GM12878 (cell line): ENCODE data around the gene TET2. TPM values are rescaled to one million over a fixed set of nuclear protein-coding genes. Genes with fewer than 3 reads are reported as not detected.

ENCODE experiments used
- ATAC-seq: fragments of 200-7000 bp; cut with Tn5 transposase; 3 replicates; pipeline ENCODE4 v1.9.1; 2020; ENCODE audit warnings: mild to moderate bottlenecking, moderate library complexity
- BruUV-seq: library from RNA; stranded (reverse); fragments of 400-500 nt; replicated peaks from 2 replicates; lab custom pipeline; 2021; lab: Mats Ljungman, UMichigan
- CTCF ChIA-PET: fragments of 300-600 bp; sonication (Branson Sonifier 250); formaldehyde crosslinking; extraction: SDS; loops from one replicate; lab custom pipeline; 2021; ENCODE audit warnings: inconsistent platforms; lab: Yijun Ruan, JAX
- POLR2A ChIA-PET: fragments of 350-600 bp; formaldehyde crosslinking; extraction: SDS; loops from one replicate; lab custom pipeline; 2021; ENCODE audit warnings: inconsistent platforms; lab: Charles Lee
- RAD21 ChIA-PET: fragments of 300-600 bp; sonication (Branson Sonifier 250); formaldehyde crosslinking; loops from one replicate; lab custom pipeline; 2023; ENCODE audit warnings: antibody characterized with exemption; ENCODE audit not compliant: unreplicated experiment; lab: Charles Lee
- SMC1A ChIA-PET: fragments of 300-600 bp; sonication (Branson Sonifier 250); formaldehyde crosslinking; loops from one replicate; lab custom pipeline; 2023; ENCODE audit not compliant: unreplicated experiment, uncharacterized antibody; lab: Charles Lee
- DNase-seq: peaks from one replicate; pipeline ENCODE4 v3.0.0-alpha.2; 2011; ENCODE audit warnings: low read depth, low spot score
- FAIRE-seq: peaks from 3 replicates; lab custom pipeline; 2011; peaks lifted over from hg19 to GRCh38; lab: Jason Lieb, UNC
- H2AFZ ChIP-seq: 2 replicates; pipeline ENCODE4 v1.6.0; 2011; ENCODE audit warnings: low read depth, low read length, control low read depth; ENCODE audit not compliant: control insufficient read depth
- H3K27ac ChIP-seq: 2 replicates; pipeline ENCODE4 v1.5.1; 2011; ENCODE audit warnings: control low read depth; ENCODE audit not compliant: control insufficient read depth, insufficient read depth
- H3K27me3 ChIP-seq, 2 experiments: replicated peaks in 1 of 2; 2 replicates each; pipeline versions ENCODE4 v1.6.0 to v1.6.1; 2011; ENCODE audit warnings: low read length in 1 of 2; ENCODE audit not compliant: control insufficient read depth in 2 of 2, insufficient read depth in 2 of 2
- H3K36me3 ChIP-seq, 2 experiments: 2 replicates each; pipeline ENCODE4 v1.5.1; 2011; ENCODE audit warnings: low read length in 1 of 2; ENCODE audit not compliant: control insufficient read depth in 2 of 2, insufficient read depth in 2 of 2
- H3K4me1 ChIP-seq: 2 replicates; pipeline ENCODE4 v1.6.1; 2011; ENCODE audit warnings: mild to moderate bottlenecking, low read length, moderate library complexity, mixed read lengths; ENCODE audit not compliant: control insufficient read depth, insufficient read depth
- H3K4me2 ChIP-seq: 2 replicates; pipeline ENCODE4 v1.6.0; 2011; ENCODE audit warnings: control low read depth; ENCODE audit not compliant: control insufficient read depth, insufficient read depth
- H3K4me3 ChIP-seq: fragments of 200-600 bp; sonication (generic); 2 replicates; pipeline ENCODE4 v1.5.1; 2016
- H3K79me2 ChIP-seq: 2 replicates; pipeline ENCODE4 v1.6.0; 2011; ENCODE audit warnings: low read length; ENCODE audit not compliant: control insufficient read depth, insufficient read depth
- H3K9ac ChIP-seq: 2 replicates; pipeline ENCODE4 v1.8.0; 2011; ENCODE audit warnings: low read length, control low read depth, mixed read lengths; ENCODE audit not compliant: control insufficient read depth, insufficient read depth
- H3K9me3 ChIP-seq: replicated peaks from 3 replicates; pipeline ENCODE4 v1.5.1; 2011; ENCODE audit warnings: mild to moderate bottlenecking, low read length; ENCODE audit not compliant: control insufficient read depth, insufficient read depth
- H4K20me1 ChIP-seq: 2 replicates; pipeline ENCODE4 v1.6.0; 2011; ENCODE audit not compliant: control insufficient read depth, insufficient read depth
- LARP7 ChIP-seq: fragments of 450-650 bp; IDR thresholded peaks from 2 replicates; pipeline ENCODE4 v1.6.1; 2017; ENCODE audit warnings: mild to moderate bottlenecking
- ZBTB11 ChIP-seq: fragments of 450-650 bp; formaldehyde crosslinking; IDR thresholded peaks from 2 replicates; pipeline ENCODE4 v1.5.0; 2022; ENCODE audit warnings: mild to moderate bottlenecking, missing genetic modification characterization
- ZBTB40 ChIP-seq: fragments of 450-650 bp; IDR thresholded peaks from 2 replicates; pipeline ENCODE4 v1.6.1; 2016; ENCODE audit warnings: mild to moderate bottlenecking, moderate library complexity, borderline replicate concordance
- WGBS: methylation state at CpG from one replicate; pipeline ENCODE4 v1.1.6; 2016; ENCODE audit warnings: low lambda C conversion rate; ENCODE audit not compliant: insufficient replicate concordance, insufficient coverage; ENCODE audit errors: missing lambda C conversion rate; 5-methylcytosine and 5-hydroxymethylcytosine counted together
- in situ Hi-C: fragments of 300-500 bp; cut with MboI; formaldehyde crosslinking; loops from 9 replicates; pipeline ENCODE4 v1.14.3; 2018; ENCODE audit warnings: mixed read lengths
- intact Hi-C: fragments of 100-400 bp; cut with micrococcal nuclease; formaldehyde crosslinking; loops from one replicate; pipeline ENCODE4 v1.14.2; 2022; ENCODE audit not compliant: unreplicated experiment
- polyA plus RNA-seq, 11 experiments: library from polyadenylated mRNA; depleted of rRNA in 4 of 11; unstranded in 6 of 11; stranded (reverse) in 5 of 11; fragments of >200 nt; fragmentation: Nextera tagmentation in 4 of 11; fragmentation: Illumina TruSeq in 1 of 11; extraction: Ambion mirVana in 4 of 11; extraction: Trizol in 1 of 11; gene quantifications; 1 replicate in 1 of 11; 2 replicates in 10 of 11; pipeline versions ENCODE4 v1.2.1 to v1.2.3, GENCODE V29; 2011 to 2016; ENCODE audit warnings: inconsistent platforms in 2 of 11, missing spikeins in 2 of 11, low read depth in 1 of 11
- total RNA-seq, 4 experiments: library from RNA; depleted of rRNA in 3 of 4; stranded (reverse); fragments of >200 nt in 3 of 4; fragmentation: Illumina TruSeq in 1 of 4; extraction: Trizol in 1 of 4; gene quantifications; 2 replicates each; pipeline versions ENCODE4 v1.2.1 to v1.2.3, GENCODE V29; 2013 to 2021
- TF ChIP-seq, protein P1 (sequence below), 3 experiments: IDR thresholded peaks in 2 of 3; conservative IDR thresholded peaks in 1 of 3; 2 replicates each; pipeline ENCODE4 v1.5.1; 2011; ENCODE audit warnings: low read depth in 3 of 3, low read length in 3 of 3, mild to moderate bottlenecking in 3 of 3, control low read depth in 2 of 3, moderate library complexity in 2 of 3, inconsistent platforms in 1 of 3, mixed read lengths in 1 of 3; ENCODE audit not compliant: control insufficient read depth in 2 of 3, insufficient read depth in 1 of 3; ENCODE audit errors: extremely low read depth in 1 of 3

TET2 gene
- total and polyA plus RNA-seq, 10 of the 15 experiments (the other 5 are each of a cell fraction or from before 2014, with no cell fraction given): 3.7 to 49.0 (median 27.5) TPM

GRCh38 chr4:105232374-105232773 is 85.7 kb downstream of the TET2 start (continued):
- TF ChIP-seq, protein P1, sequence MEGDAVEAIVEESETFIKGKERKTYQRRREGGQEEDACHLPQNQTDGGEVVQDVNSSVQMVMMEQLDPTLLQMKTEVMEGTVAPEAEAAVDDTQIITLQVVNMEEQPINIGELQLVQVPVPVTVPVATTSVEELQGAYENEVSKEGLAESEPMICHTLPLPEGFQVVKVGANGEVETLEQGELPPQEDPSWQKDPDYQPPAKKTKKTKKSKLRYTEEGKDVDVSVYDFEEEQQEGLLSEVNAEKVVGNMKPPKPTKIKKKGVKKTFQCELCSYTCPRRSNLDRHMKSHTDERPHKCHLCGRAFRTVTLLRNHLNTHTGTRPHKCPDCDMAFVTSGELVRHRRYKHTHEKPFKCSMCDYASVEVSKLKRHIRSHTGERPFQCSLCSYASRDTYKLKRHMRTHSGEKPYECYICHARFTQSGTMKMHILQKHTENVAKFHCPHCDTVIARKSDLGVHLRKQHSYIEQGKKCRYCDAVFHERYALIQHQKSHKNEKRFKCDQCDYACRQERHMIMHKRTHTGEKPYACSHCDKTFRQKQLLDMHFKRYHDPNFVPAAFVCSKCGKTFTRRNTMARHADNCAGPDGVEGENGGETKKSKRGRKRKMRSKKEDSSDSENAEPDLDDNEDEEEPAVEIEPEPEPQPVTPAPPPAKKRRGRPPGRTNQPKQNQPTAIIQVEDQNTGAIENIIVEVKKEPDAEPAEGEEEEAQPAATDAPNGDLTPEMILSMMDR (IDR thresholded peaks at IDR 0.05 in 2 of 3, conservative IDR thresholded peaks at IDR 0.05 in 1 of 3; ENCODE audit: control insufficient read depth in 2 of 3, extremely low read depth in 1 of 3, insufficient read depth in 1 of 3, low read depth in 3 of 3, low read length in 3 of 3): no peak
- TF ChIP-seq LARP7 (no peak), ZBTB11 (no peak)

DNA sequence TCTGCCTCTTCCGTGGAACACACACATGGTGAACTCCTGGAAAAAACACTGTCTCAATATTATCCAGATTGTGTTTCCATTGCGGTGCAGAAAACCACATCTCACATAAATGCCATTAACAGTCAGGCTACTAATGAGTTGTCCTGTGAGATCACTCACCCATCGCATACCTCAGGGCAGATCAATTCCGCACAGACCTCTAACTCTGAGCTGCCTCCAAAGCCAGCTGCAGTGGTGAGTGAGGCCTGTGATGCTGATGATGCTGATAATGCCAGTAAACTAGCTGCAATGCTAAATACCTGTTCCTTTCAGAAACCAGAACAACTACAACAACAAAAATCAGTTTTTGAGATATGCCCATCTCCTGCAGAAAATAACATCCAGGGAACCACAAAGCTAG is 87.9 kb downstream of the TET2 start:
- no peak for TF ChIP-seq ZBTB40
- peaks cover 26% of the 10 kb centered on the region for H3K79me2 ChIP-seq
- no peaks in the 10 kb centered on the region for H3K27me3 ChIP-seq
- peaks cover 22% of the 10 kb centered on the region; the same call in 2 of the 3 replicates for H3K9me3 ChIP-seq
- no peak overlapping the region for H3K9ac ChIP-seq
- FAIRE-seq (no peak), ATAC-seq (no peak), DNase-seq (no peak)
- H3K27ac ChIP-seq: no peak overlapping the region
- ChIA-PET POLR2A (no interaction called here), RAD21 (no interaction called here), SMC1A (interaction anchor here (1.0 to 2.1 kb wide), 4 partner anchors 19 to 239 kb away, joined by 3 to 5 read pairs (median 4); partner anchors contain the start of gene PPA2), CTCF (interaction anchor here (1.3 kb wide), 1 partner anchor 9 kb away, joined by 4 read pairs; no protein-coding TSS in a partner anchor)
- BruUV-seq: no TSS peak
- in situ Hi-C loops: no loop called here
- intact Hi-C loops: loop anchor here (10.0 kb wide), 1 partner anchor 300 kb away; no protein-coding TSS in a partner anchor
- peaks cover 27% of the 10 kb centered on the region for H3K4me1 ChIP-seq
- no peaks in the 10 kb centered on the region for H4K20me1 ChIP-seq
- 99% methylated on average over 4 of the region's 4 CpGs for WGBS
- H3K4me3 ChIP-seq: no peak overlapping the region
- H2AFZ ChIP-seq: no peak overlapping the region
- no peak overlapping the region for H3K4me2 ChIP-seq
- H3K36me3 ChIP-seq: peaks cover 12 to 43% of the 10 kb centered on the region in 2 experiments
